ENCODE measurements around the gene RPL37.
"Not testable (repeated sequence)": the region's sequence is repeated elsewhere in the genome, so short reads cannot be mapped to it uniquely, and the experiment has no call there.

The RPL37 gene

GRCh38 chr5:40797273-40798011, 37.6 kb downstream of the RPL37 start:
- peak; percentile 64 for DNase-seq (ENCODE audit: low read depth)

- no peak for DNase-seq (ENCODE audit: low read depth)
Measured at GRCh38 chr5:40796487-40796889, 38.5 kb downstream of the RPL37 start.

DNA sequence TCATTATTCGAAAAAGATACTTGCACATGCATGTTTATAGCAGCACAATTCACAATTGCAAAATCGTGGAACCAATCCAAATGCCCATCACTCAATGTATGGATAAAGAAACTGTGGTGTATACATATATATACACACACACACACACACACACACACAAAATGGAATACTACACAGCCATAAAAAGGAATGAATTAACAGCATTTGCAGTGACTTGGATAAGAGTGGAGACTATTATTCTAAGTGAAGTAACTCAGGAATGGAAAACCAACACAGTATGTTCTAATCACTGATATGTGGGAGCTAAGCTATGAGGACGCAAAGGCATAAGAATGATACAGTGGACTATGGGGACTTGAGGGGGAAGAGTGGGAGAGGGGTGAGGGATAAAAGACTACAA, 40.1 kb downstream of the RPL37 start:
- DNase-seq (ENCODE audit: low read depth) = not testable (repeated sequence)

GRCh38 chr5:40794340-40794739, 40.7 kb downstream of the RPL37 start:
- not testable (repeated sequence) for DNase-seq (ENCODE audit: low read depth)

- DNase-seq (ENCODE audit: low read depth) = not testable (repeated sequence)
Measured at GRCh38 chr5:40792691-40793090, 42.3 kb downstream of the RPL37 start.

- DNase-seq (ENCODE audit: low read depth) = no peak
Measured at GRCh38 chr5:40791715-40792139, 43.3 kb downstream of the RPL37 start.

- DNase-seq (ENCODE audit: low read depth) = no peak
Measured at GRCh38 chr5:40790947-40791593, 44.0 kb downstream of the RPL37 start.

- not testable (repeated sequence) for DNase-seq (ENCODE audit: low read depth)
Measured at GRCh38 chr5:40788941-40789340, 46.1 kb downstream of the RPL37 start.

DNA sequence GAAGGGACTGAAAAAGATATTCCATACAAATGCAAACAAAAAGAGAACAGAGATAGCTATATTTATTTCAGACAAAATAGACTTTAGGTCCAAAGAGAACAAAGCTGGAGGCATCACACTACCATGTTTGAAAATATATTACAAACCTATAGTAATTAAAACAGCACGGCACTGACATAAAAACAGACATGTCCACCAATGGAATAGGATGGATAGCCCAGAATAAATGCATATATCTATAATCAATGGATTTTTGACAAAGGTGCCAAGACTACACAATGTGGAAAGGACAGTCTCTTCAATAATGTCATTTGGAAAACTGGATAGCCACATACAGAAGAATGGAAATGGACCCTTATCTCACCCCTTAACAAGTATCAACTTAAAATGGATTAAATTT, 47.0 kb downstream of the RPL37 start:
- no peak for DNase-seq (ENCODE audit: low read depth)

GRCh38 chr5:40786664-40787063, 48.4 kb downstream of the RPL37 start:
- not testable (repeated sequence) for DNase-seq (ENCODE audit: low read depth)

GRCh38 chr5:40784916-40785315, 50.1 kb downstream of the RPL37 start:
- DNase-seq (ENCODE audit: low read depth) = no peak

- DNase-seq (ENCODE audit: low read depth) = no peak
Measured at GRCh38 chr5:40784027-40784653, 50.9 kb downstream of the RPL37 start.

DNA sequence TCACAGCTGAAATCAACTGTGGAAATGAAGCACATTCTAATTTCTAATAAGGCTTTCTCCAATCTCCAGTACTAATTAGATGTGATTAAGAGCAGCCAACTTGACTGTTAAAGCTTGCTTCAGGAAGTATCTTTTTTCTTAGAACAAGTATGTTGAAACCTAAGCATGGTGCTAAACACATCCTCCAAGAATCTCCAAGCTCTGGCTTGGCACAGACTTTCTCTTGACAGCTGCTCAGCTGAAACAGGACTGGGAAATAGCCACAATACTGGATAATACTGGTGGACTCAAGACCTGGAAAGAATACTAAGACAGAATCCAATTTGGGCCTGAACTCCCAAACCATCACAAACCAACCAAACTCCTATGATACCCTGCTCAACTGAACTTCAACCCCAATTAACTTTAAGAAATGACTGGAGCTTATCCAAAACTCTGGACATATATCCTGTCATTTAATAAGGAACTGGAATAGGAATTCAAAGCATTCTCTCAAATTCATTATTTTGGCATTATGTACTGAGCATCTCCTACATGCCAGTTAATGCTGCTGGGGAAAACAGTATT, 53.1 kb downstream of the RPL37 start:
- no peak for DNase-seq (ENCODE audit: low read depth)

GRCh38 chr5:40780858-40781257, 54.2 kb downstream of the RPL37 start:
- DNase-seq (ENCODE audit: low read depth) = no peak

- DNase-seq (ENCODE audit: low read depth) = no peak
Measured at GRCh38 chr5:40780199-40780598, 54.8 kb downstream of the RPL37 start.

GRCh38 chr5:40779561-40779960, 55.5 kb downstream of the RPL37 start:
- DNase-seq (ENCODE audit: low read depth) = no peak

DNA sequence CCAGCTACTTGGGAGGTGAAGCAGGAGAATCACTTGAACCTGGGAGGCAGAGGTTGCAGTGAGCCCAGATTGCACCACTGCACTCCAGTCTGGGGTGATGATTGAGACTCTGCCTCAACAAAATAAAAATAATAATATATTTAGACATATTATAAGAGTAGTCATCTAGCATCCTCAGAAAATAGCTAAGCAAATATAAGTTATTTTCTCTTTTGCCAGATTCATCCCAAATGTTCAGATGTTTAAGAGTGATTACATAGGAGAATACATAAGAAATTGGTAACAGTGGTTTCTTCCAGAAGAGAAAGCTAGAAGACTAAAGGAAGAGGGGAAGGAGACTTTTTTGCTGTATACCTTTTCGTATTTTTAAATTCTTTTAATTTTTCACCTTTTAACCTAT, 56.9 kb downstream of the RPL37 start:
- DNase-seq (ENCODE audit: low read depth) = no peak

GRCh38 chr5:40776658-40776977, 58.4 kb downstream of the RPL37 start:
- DNase-seq (ENCODE audit: low read depth) = no peak

- DNase-seq (ENCODE audit: low read depth) = no peak
Measured at GRCh38 chr5:40775846-40776657, 59.0 kb downstream of the RPL37 start.
